Neural progenitor cell (in vitro differentiated cells): ENCODE data around the gene METTL8. TPM values are rescaled to one million over a fixed set of nuclear protein-coding genes. Genes with fewer than 3 reads are reported as not detected.

ENCODE experiments used
- DNase-seq: peaks from one replicate; pipeline ENCODE4 v3.0.0-alpha.2; 2016; ENCODE audit warnings: low spot score
- H2AFZ ChIP-seq: fragments of 200-600 bp; sonication (generic); replicated peaks from 2 replicates; pipeline ENCODE4 v1.6.1; 2016; ENCODE audit warnings: antibody characterized with exemption
- H3F3A ChIP-seq: fragments of 200-600 bp; sonication (generic); 2 replicates; pipeline ENCODE4 v1.6.1; 2016; ENCODE audit warnings: antibody characterized with exemption, low read depth
- H3K27ac ChIP-seq: fragments of 200-600 bp; sonication (generic); 2 replicates; pipeline ENCODE4 v1.5.1; 2016; ENCODE audit warnings: mild to moderate bottlenecking
- H3K27me3 ChIP-seq: fragments of 200-600 bp; sonication (generic); 2 replicates; pipeline ENCODE4 v1.6.1; 2016; ENCODE audit warnings: mild to moderate bottlenecking, moderate library complexity
- H3K36me3 ChIP-seq: fragments of 200-600 bp; sonication (generic); 2 replicates; pipeline ENCODE4 v1.5.1; 2016
- H3K4me1 ChIP-seq: fragments of 200-600 bp; sonication (generic); 2 replicates; pipeline ENCODE4 v1.6.1; 2016; ENCODE audit warnings: mixed run types
- H3K4me2 ChIP-seq: fragments of 200-600 bp; sonication (generic); 2 replicates; pipeline ENCODE4 v1.6.1; 2016
- H3K4me3 ChIP-seq: fragments of 200-600 bp; sonication (generic); 2 replicates; pipeline ENCODE4 v1.5.1; 2016
- H3K79me2 ChIP-seq: fragments of 200-600 bp; sonication (generic); 2 replicates; pipeline ENCODE4 v1.6.1; 2016; ENCODE audit warnings: low read depth
- H3K9ac ChIP-seq: fragments of 200-600 bp; sonication (generic); 2 replicates; pipeline ENCODE4 v1.6.1; 2016
- H3K9me3 ChIP-seq: fragments of 200-600 bp; sonication (generic); 2 replicates; pipeline ENCODE4 v1.5.1; 2016; ENCODE audit warnings: low read depth
- H4K20me1 ChIP-seq: fragments of 200-600 bp; sonication (generic); 2 replicates; pipeline ENCODE4 v1.6.1; 2016; ENCODE audit warnings: low read depth
- H3K27ac Mint-ChIP-seq: 3 replicates; pipeline ENCODE4 v1.8.0; 2021; ENCODE audit warnings: mixed read lengths
- H3K27me3 Mint-ChIP-seq: 2 replicates; pipeline ENCODE4 v1.8.0; 2022; ENCODE audit warnings: low read depth, mild to moderate bottlenecking, inconsistent platforms, moderate library complexity, mixed read lengths; ENCODE audit not compliant: insufficient read depth
- H3K36me3 Mint-ChIP-seq: 3 replicates; pipeline ENCODE4 v1.8.0; 2021; ENCODE audit warnings: mixed read lengths
- H3K4me1 Mint-ChIP-seq: 3 replicates; pipeline ENCODE4 v1.8.0; 2021; ENCODE audit warnings: mixed read lengths
- H3K4me3 Mint-ChIP-seq: 3 replicates; pipeline ENCODE4 v1.8.0; 2021; ENCODE audit warnings: mild to moderate bottlenecking, moderate library complexity, mixed read lengths
- H3K9me3 Mint-ChIP-seq: 3 replicates; pipeline ENCODE4 v1.8.0; 2020; ENCODE audit warnings: mixed read lengths
- CTCF ChIP-seq: fragments of 200-600 bp; sonication (generic); IDR thresholded peaks from 2 replicates; pipeline ENCODE4 v1.5.1; 2017; ENCODE audit warnings: antibody characterized with exemption, mild to moderate bottlenecking
- EZH2 ChIP-seq: fragments of 200-600 bp; sonication (generic); IDR thresholded peaks from 2 replicates; pipeline ENCODE4 v1.6.1; 2017; ENCODE audit warnings: antibody characterized with exemption, mild to moderate bottlenecking, moderate library complexity
- EZH2phosphoT487 ChIP-seq: fragments of 200-600 bp; sonication (generic); IDR thresholded peaks from 2 replicates; pipeline ENCODE4 v1.6.1; 2017; ENCODE audit warnings: antibody characterized with exemption
- total RNA-seq: library from RNA; depleted of rRNA; stranded (reverse); fragments of >200 nt; gene quantifications from 2 replicates; pipeline ENCODE4 v1.2.3, GENCODE V29; 2015; ENCODE audit warnings: low replicate concordance

METTL8 gene
- total RNA-seq, 1 donor from 2014 or later, result 29.2 TPM

GRCh38 chr2:171310889-171311288 lies 122.9 kb downstream of the METTL8 start:
- Histone ChIP-seq H3K9ac (no peak overlapping the region), H3K4me1 (peaks cover 17% of the 10 kb centered on the region), H3K9me3 (peaks cover 7% of the 10 kb centered on the region), H3K79me2 (no peaks in the 10 kb centered on the region), H3K27ac (no peak overlapping the region), H3F3A (peaks cover 21% of the 10 kb centered on the region), H4K20me1 (peaks cover 3% of the 10 kb centered on the region), H3K27me3 (no peaks in the 10 kb centered on the region), H3K36me3 (no peaks in the 10 kb centered on the region), H3K4me3 (no peak overlapping the region), H2AFZ (no peak overlapping the region), H3K4me2 (no peak overlapping the region)
- TF ChIP-seq EZH2 (no peak), CTCF (no peak), EZH2phosphoT487 (no peak)
- H3K9me3 Mint-ChIP-seq, result peaks cover 18% of the 10 kb centered on the region
- DNase-seq, result no peak
- peaks cover 4% of the 10 kb centered on the region for H3K4me1 Mint-ChIP-seq
- no peak overlapping the region for H3K4me3 Mint-ChIP-seq
- H3K27me3 Mint-ChIP-seq, result no peaks in the 10 kb centered on the region
- H3K36me3 Mint-ChIP-seq, result peaks cover 12% of the 10 kb centered on the region
- H3K27ac Mint-ChIP-seq, result no peak overlapping the region

DNA sequence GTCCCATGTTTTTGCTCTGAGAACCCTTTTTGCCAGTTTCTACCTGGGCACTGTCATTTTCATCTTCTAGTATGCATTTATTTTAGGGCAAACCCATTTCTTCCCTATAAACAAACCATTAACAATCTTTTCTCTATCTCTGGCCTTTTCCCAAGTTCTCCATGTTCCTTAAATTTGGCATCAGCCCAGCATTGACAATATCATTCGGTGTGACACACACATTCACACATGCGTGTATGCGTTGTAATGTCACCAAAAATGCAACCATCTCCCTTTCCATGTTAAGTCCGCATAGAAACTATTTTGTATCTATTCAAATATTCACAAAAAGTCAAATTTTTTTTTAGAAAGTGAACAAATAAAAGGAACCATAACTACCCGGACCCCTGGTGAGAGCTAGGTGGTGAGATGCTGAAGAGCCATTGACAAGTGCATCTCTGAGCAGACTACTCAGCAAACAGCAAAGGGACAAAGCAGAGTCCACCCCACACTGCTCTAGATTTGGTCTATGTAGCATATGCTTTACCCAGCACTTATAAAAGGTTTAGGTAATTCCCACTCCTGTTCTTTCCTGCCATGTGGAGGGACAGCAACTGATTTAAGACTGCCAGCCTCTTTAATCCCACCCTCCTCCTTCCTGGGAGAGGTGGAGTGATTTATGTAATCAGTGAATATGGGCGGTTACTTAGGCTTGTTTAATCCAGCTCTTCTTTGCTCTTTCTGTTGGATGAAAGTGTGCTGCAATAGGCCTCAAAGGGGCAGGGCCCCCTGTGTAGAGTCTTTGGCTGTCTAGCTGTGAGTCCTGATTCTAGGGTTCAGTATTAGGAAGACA lies 124.1 kb downstream of the METTL8 start:
- Histone ChIP-seq H3K4me1 (peaks cover 5% of the 10 kb centered on the region), H3K9me3 (peaks cover 7% of the 10 kb centered on the region), H3K27ac (no peak overlapping the region), H2AFZ (no peak overlapping the region), H4K20me1 (no peaks in the 10 kb centered on the region), H3K36me3 (no peaks in the 10 kb centered on the region), H3K4me3 (no peak overlapping the region), H3F3A (peaks cover 9% of the 10 kb centered on the region), H3K27me3 (no peaks in the 10 kb centered on the region), H3K9ac (no peak overlapping the region), H3K79me2 (no peaks in the 10 kb centered on the region), H3K4me2 (no peak overlapping the region)
- H3K4me3 Mint-ChIP-seq, result no peak overlapping the region
- H3K9me3 Mint-ChIP-seq, result peaks cover 20% of the 10 kb centered on the region
- DNase-seq, result peak; percentile 33
- peaks cover 4% of the 10 kb centered on the region for H3K4me1 Mint-ChIP-seq
- H3K27me3 Mint-ChIP-seq, result no peaks in the 10 kb centered on the region
- peaks cover 14% of the 10 kb centered on the region for H3K36me3 Mint-ChIP-seq
- TF ChIP-seq CTCF (no peak), EZH2 (no peak), EZH2phosphoT487 (no peak)
- no peak overlapping the region for H3K27ac Mint-ChIP-seq

DNA sequence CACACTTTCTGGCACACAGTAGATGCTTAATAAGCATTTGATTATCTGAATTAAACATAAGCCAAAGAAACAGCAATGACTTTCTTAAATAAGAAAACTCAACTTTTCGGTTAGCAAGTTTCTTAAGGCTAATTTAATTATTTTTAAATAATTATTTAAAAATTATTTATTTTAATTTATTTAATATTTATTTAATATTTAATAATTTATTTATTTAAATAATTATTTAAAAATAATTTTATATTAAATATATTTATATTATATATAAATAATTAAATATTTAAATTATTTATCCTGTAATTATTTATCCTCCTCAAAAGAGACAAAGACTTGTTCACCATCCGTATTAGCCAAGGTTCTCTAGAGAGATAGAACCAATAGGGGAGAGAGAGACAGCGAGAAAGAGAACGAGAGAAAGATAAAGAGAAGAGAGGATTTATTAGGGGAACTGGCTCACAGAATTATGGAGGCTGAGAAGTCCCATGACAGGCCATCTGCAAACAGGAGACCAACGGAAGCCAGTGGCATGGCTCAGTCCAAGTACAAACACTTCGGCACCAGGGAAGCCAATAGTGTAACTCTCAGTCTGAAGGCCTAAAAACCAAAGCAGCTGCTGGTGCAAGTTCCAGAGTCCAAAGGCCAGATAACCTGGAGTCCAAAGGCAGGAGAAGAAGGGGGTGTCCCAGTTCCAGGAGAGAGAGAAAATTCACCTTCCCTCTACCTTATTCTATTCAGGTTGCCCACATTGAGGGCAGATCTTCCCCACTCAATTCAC lies 125.3 kb downstream of the METTL8 start:
- no peak overlapping the region for H3K4me3 Mint-ChIP-seq
- H3K27me3 Mint-ChIP-seq, result peaks cover 4% of the 10 kb centered on the region
- no peak overlapping the region for H3K27ac ChIP-seq
- H3K4me1 ChIP-seq, result no peaks in the 10 kb centered on the region
- no peak overlapping the region for H3K4me2 ChIP-seq
- no peak overlapping the region for H3K4me3 ChIP-seq
- no peaks in the 10 kb centered on the region for H3K27me3 ChIP-seq
- H3F3A ChIP-seq, result peaks cover 4% of the 10 kb centered on the region
- H3K79me2 ChIP-seq, result no peaks in the 10 kb centered on the region
- TF ChIP-seq CTCF (no peak), EZH2phosphoT487 (no peak), EZH2 (no peak)
- H2AFZ ChIP-seq, result no peak overlapping the region
- no peaks in the 10 kb centered on the region for H4K20me1 ChIP-seq
- no peak overlapping the region for H3K27ac Mint-ChIP-seq
- H3K9me3 ChIP-seq, result peaks cover 7% of the 10 kb centered on the region
- no peak for DNase-seq
- H3K9ac ChIP-seq, result no peak overlapping the region
- no peaks in the 10 kb centered on the region for H3K36me3 ChIP-seq
- peaks cover 10% of the 10 kb centered on the region for H3K36me3 Mint-ChIP-seq
- H3K4me1 Mint-ChIP-seq, result peaks cover 6% of the 10 kb centered on the region
- H3K9me3 Mint-ChIP-seq, result peaks cover 15% of the 10 kb centered on the region
